OCI-LY3 (cell line): ENCODE results near the gene SLC25A25.

Experiments
- H2AFZ ChIP-seq: fragments of 200-600, 300-600 bp; shearing (Covaris generic); 2 replicates; pipeline ENCODE4 v1.6.0; 2014; ENCODE audit warnings: antibody characterized with exemption, low read depth, low read length
- H3K27ac ChIP-seq: fragments of 200-600, 300-600 bp; sonication (generic); 2 replicates; pipeline ENCODE4 v1.5.1; 2014; ENCODE audit warnings: mild to moderate bottlenecking, low read length, moderate library complexity, mixed read lengths
- H3K27me3 ChIP-seq: fragments of 200-600, 300-600 bp; sonication (generic); 2 replicates; pipeline ENCODE4 v1.6.1; 2014; ENCODE audit warnings: low read depth, low read length, mixed read lengths
- H3K36me3 ChIP-seq: fragments of 200-600, 300-600 bp; sonication (generic); replicated peaks from 2 replicates; pipeline ENCODE3; 2014; ENCODE audit warnings: low read depth, low read length, mixed read lengths
- H3K4me1 ChIP-seq: fragments of 300-600, 200-600 bp; sonication (generic); 2 replicates; pipeline ENCODE4 v1.6.1; 2014; ENCODE audit warnings: low read length, mixed read lengths
- H3K4me2 ChIP-seq: fragments of 200-600, 300-600 bp; sonication (generic); 2 replicates; pipeline ENCODE4 v1.6.1; 2014; ENCODE audit warnings: low read length, mixed read lengths
- H3K4me3 ChIP-seq: fragments of 300-600, 200-600 bp; sonication (generic); 2 replicates; pipeline ENCODE4 v1.5.1; 2014; ENCODE audit warnings: antibody characterized with exemption, mild to moderate bottlenecking, low read length, moderate library complexity
- H3K79me2 ChIP-seq: fragments of 300-600, 200-600 bp; shearing (Covaris generic); 2 replicates; pipeline ENCODE4 v1.6.1; 2014; ENCODE audit warnings: mild to moderate bottlenecking, low read length, mixed read lengths
- H3K9ac ChIP-seq: fragments of 300-600, 200-600 bp; shearing (Covaris generic); 2 replicates; pipeline ENCODE4 v1.6.0; 2014; ENCODE audit warnings: mild to moderate bottlenecking, low read length, moderate library complexity
- H3K9me3 ChIP-seq: fragments of 200-600, 300-600 bp; shearing (Covaris generic); 2 replicates; pipeline ENCODE4 v1.6.1; 2014; ENCODE audit warnings: low read length, mixed read lengths; ENCODE audit not compliant: insufficient read depth
- H4K20me1 ChIP-seq: fragments of 200-600, 300-600 bp; sonication (generic); 2 replicates; pipeline ENCODE4 v1.6.1; 2016; ENCODE audit warnings: low read length, mixed read lengths; ENCODE audit not compliant: insufficient read depth
- EZH2phosphoT487 ChIP-seq: fragments of 200-600 bp; shearing (Covaris generic); IDR thresholded peaks from 2 replicates; pipeline ENCODE4 v1.6.1; 2018; ENCODE audit warnings: antibody characterized with exemption, mixed run types, low read depth
- TF ChIP-seq, protein P1 (sequence below): fragments of 200-600, 300-600 bp; sonication (generic); IDR thresholded peaks from 2 replicates; pipeline ENCODE4 v1.5.1; 2014; ENCODE audit warnings: antibody characterized with exemption, low read length, low read depth

Gene SLC25A25

GRCh38 chr9:128102196-128102595, 34.2 kb downstream of the SLC25A25 start:
- no peak overlapping the region for H3K27ac ChIP-seq
- no peak overlapping the region for H3K4me3 ChIP-seq
- H3K4me2 ChIP-seq, result no peak overlapping the region
- no peak overlapping the region for H3K9ac ChIP-seq
- H3K27me3 ChIP-seq, result no peaks in the 10 kb centered on the region
- no peak for TF ChIP-seq EZH2phosphoT487
- TF ChIP-seq, protein P1, sequence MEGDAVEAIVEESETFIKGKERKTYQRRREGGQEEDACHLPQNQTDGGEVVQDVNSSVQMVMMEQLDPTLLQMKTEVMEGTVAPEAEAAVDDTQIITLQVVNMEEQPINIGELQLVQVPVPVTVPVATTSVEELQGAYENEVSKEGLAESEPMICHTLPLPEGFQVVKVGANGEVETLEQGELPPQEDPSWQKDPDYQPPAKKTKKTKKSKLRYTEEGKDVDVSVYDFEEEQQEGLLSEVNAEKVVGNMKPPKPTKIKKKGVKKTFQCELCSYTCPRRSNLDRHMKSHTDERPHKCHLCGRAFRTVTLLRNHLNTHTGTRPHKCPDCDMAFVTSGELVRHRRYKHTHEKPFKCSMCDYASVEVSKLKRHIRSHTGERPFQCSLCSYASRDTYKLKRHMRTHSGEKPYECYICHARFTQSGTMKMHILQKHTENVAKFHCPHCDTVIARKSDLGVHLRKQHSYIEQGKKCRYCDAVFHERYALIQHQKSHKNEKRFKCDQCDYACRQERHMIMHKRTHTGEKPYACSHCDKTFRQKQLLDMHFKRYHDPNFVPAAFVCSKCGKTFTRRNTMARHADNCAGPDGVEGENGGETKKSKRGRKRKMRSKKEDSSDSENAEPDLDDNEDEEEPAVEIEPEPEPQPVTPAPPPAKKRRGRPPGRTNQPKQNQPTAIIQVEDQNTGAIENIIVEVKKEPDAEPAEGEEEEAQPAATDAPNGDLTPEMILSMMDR, result no peak
- peaks cover 28% of the 10 kb centered on the region for H3K79me2 ChIP-seq
- H3K36me3 ChIP-seq, result peaks cover 26% of the 10 kb centered on the region
- peaks cover 4% of the 10 kb centered on the region; the same call in 1 of the 2 replicates for H4K20me1 ChIP-seq
- no peaks in the 10 kb centered on the region for H3K4me1 ChIP-seq
- H2AFZ ChIP-seq, result no peak overlapping the region
- H3K9me3 ChIP-seq, result no peaks in the 10 kb centered on the region

- Histone ChIP-seq H3K27me3 (no peaks in the 10 kb centered on the region), H4K20me1 (peaks cover 4% of the 10 kb centered on the region; the same call in 1 of the 2 replicates), H3K79me2 (peaks cover 19% of the 10 kb centered on the region), H3K27ac (no peak overlapping the region), H3K9me3 (no peaks in the 10 kb centered on the region), H3K4me2 (no peak overlapping the region), H3K9ac (no peak overlapping the region), H3K36me3 (peaks cover 34% of the 10 kb centered on the region), H3K4me3 (no peak overlapping the region), H2AFZ (no peak overlapping the region), H3K4me1 (no peaks in the 10 kb centered on the region)
- TF ChIP-seq EZH2phosphoT487, result no peak
- TF ChIP-seq, protein P1, result no peak
Observed at GRCh38 chr9:128102861-128103588, 35.0 kb downstream of the SLC25A25 start.

- Histone ChIP-seq H3K4me2 (no peak overlapping the region), H3K36me3 (peaks cover 36% of the 10 kb centered on the region), H3K9me3 (no peaks in the 10 kb centered on the region), H3K4me1 (no peaks in the 10 kb centered on the region), H3K27me3 (no peaks in the 10 kb centered on the region), H4K20me1 (peaks cover 4% of the 10 kb centered on the region; the same call in 1 of the 2 replicates), H3K4me3 (no peak overlapping the region), H3K27ac (no peak overlapping the region), H2AFZ (no peak overlapping the region), H3K79me2 (peaks cover 14% of the 10 kb centered on the region), H3K9ac (no peak overlapping the region)
- TF ChIP-seq EZH2phosphoT487, result no peak
- TF ChIP-seq, protein P1, result peak; percentile 50
Observed at GRCh38 chr9:128103589-128103962, 35.5 kb downstream of the SLC25A25 start.

DNA sequence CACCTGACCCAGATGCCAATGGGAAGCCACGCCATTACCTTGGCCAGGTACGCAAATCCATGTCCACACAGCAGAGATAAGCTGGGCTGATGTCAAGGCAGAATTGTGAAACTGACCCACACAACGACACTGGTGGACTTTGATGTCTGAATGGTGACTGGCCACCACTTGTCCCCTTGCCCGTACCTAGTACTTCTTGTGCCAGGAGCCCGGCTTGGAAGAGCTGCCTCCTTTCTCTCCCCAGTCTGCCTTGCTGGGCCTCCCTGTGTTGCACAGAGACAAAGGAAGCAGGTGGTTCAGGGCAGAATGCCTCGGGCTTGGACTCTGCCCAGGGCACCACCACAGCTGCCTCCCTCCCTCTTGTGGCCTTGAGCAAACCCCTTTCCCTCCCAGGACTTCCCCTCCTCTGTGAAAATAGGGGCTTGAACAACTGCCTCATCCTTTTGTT, 36.2 kb downstream of the SLC25A25 start:
- TF ChIP-seq, protein P1, result no peak
- no peak for TF ChIP-seq EZH2phosphoT487
- Histone ChIP-seq H2AFZ (no peak overlapping the region), H4K20me1 (peaks cover 4% of the 10 kb centered on the region; the same call in 1 of the 2 replicates), H3K9ac (no peak overlapping the region), H3K79me2 (peaks cover 8% of the 10 kb centered on the region; the same call in 1 of the 2 replicates), H3K9me3 (no peaks in the 10 kb centered on the region), H3K4me1 (no peaks in the 10 kb centered on the region), H3K4me3 (no peak overlapping the region), H3K4me2 (no peak overlapping the region), H3K36me3 (peaks cover 36% of the 10 kb centered on the region), H3K27me3 (no peaks in the 10 kb centered on the region), H3K27ac (no peak overlapping the region)
